K562 treated with DMSO at 1 percent for 12 hours (cell line): ENCODE measurements around the gene NCKAP5L. TPM values are rescaled to one million over a fixed set of nuclear protein-coding genes. Genes with fewer than 3 reads are reported as not detected.

Experiments used
- total RNA-seq: library from RNA; unstranded; fragments of 300-600 nt; gene quantifications from 2 replicates; pipeline ENCODE4 v1.2.3, GENCODE V29; 2022; ENCODE audit not compliant: insufficient read depth

The NCKAP5L gene
- total RNA-seq, result 9.3 and 16.7 TPM in 2 replicates

GRCh38 chr12:49828133-49829091 lies at the start of gene NCKAP5L:
Gene NCKAP5L (minus strand): TSS chr12:49828413. CDS start chr12:49804044, 24,369 bp downstream.

GRCh38 chr12:49842519-49843352 lies 14.5 kb upstream of the NCKAP5L start, which contains the start of gene BCDIN3D:
Gene BCDIN3D (minus strand): TSS chr12:49843106. CDS start chr12:49843087, 19 bp downstream.

Other genes with a start within 250 kb of the NCKAP5L start
- gene FAM186B, start 222.8 kb downstream of the NCKAP5L start, total RNA-seq, result 0.91 TPM in 1 of 2 replicates, not detected in the other
- gene PRPF40B, start 204.9 kb downstream of the NCKAP5L start, total RNA-seq, result 1.7 and 11.6 TPM in 2 replicates
- 3.5 and 13.4 TPM in 2 replicates for gene FMNL3, start 121.0 kb downstream of the NCKAP5L start, total RNA-seq
- 258 and 528 TPM in 2 replicates for gene TMBIM6, start 86.9 kb downstream of the NCKAP5L start, total RNA-seq
- 4.6 and 11.6 TPM in 2 replicates for gene BCDIN3D, start 14.7 kb upstream of the NCKAP5L start, total RNA-seq
- not detected in 2 replicates for gene FAIM2, start 75.5 kb upstream of the NCKAP5L start, total RNA-seq
- gene AQP2, start 122.3 kb upstream of the NCKAP5L start, total RNA-seq, result not detected in 2 replicates
- gene AQP5, start 133.5 kb upstream of the NCKAP5L start, total RNA-seq, result not detected in 2 replicates
- gene AQP6, start 144.5 kb upstream of the NCKAP5L start, total RNA-seq, result not detected in 2 replicates
- 49.4 and 75.9 TPM in 2 replicates for gene RACGAP1, start 197.1 kb upstream of the NCKAP5L start, total RNA-seq
- 0.34 and 0.96 TPM in 2 replicates for gene ASIC1, start 229.2 kb upstream of the NCKAP5L start, total RNA-seq